HG03135 (cell line): ENCODE data around the gene KMT2B.

ENCODE experiments used
- ATAC-seq: cut with Tn5 transposase; IDR thresholded peaks from one replicate; pipeline ENCODE4 v1.9.1; 2021; ENCODE audit warnings: mild to moderate bottlenecking, moderate library complexity; ENCODE audit not compliant: unreplicated experiment

Gene KMT2B

GRCh38 chr19:35777086-35777841, 59.5 kb downstream of the KMT2B start:
- ATAC-seq: no peak

- ATAC-seq: no peak
These were observed 60.2 kb downstream of the KMT2B start for GRCh38 chr19:35777961-35778360.

- no peak for ATAC-seq
These were observed 61.2 kb downstream of the KMT2B start for GRCh38 chr19:35779033-35779432.

DNA sequence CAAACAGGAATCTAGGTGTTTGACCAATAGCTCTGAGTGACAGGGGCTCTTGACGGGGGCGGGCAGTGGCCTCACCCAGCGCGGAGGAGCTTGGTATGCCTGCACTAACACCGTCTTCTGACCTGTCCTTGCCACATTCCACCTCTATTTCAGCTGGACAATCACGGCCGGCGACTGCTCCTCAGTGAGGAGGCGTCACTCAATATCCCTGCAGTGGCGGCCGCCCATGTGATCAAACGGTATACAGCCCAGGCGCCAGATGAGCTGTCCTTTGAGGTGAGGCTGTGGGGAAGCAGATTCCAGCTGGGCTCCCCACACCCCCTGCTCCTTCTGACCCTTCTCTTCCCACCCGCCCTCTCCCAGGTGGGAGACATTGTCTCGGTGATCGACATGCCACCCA, 62.3 kb downstream of the KMT2B start:
- ATAC-seq: no peak

- no peak for ATAC-seq
These were observed 62.9 kb downstream of the KMT2B start for GRCh38 chr19:35780717-35781116.

DNA sequence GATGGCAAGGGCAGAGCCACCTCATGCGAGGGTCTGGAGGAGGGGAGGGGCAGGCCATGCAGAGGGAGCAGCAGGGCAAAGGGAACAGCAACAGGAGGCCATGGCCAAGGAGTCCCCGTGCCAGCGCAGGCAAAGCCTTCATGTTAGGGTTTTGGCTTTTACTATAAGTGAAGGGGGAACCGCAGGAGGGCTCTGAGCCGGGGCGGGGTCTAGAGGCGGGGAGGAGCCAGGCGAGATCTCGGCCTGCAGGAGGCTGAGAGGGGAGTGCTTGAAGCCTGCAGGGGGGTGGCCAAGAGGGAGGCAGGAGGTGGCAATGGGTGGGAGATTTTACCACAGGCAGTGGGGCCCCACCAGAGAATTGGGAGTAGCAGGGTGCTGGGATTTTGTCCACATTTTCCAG, 63.8 kb downstream of the KMT2B start:
- ATAC-seq: no peak

GRCh38 chr19:35782589-35782988, 64.8 kb downstream of the KMT2B start:
- ATAC-seq: no peak

GRCh38 chr19:35783469-35784434, 65.9 kb downstream of the KMT2B start:
- ATAC-seq: no peak

DNA sequence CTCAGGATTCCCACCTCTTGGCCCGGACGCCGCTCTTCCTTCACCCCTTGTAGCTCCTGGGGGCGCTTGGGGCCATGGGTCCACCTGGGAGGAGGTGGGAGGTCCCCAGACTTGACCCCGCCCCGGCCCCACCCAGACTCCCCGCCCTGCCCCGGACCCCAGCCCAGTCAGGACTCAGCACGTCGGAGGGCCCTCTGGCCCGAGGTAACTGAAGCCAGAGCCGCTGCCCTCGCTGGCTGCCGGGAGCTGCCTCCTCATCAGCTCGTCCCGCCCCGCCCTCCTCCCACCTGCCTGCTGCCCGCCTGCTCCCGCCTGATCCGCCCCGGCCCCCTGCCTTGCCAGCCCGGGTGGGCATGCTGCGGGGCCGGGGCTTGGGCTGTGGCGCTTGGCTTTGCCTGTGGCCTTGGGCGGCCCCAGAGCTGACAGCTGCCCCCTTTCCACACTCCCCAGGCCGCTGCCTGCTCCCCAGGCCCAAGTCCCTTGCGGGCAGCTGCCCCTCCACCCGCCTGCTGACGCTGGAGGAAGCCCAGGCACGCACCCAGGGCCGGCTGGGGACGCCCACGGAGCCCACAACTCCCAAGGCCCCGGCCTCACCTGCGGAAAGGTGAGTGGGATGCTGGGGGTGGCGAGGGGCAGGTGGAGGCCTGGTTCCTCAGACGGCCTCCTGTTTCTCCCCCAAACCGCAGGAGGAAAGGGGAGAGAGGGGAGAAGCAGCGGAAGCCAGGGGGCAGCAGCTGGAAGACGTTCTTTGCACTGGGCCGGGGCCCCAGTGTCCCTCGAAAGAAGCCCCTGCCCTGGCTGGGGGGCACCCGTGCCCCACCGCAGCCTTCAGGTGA, 66.9 kb downstream of the KMT2B start:
- ATAC-seq: no peak

DNA sequence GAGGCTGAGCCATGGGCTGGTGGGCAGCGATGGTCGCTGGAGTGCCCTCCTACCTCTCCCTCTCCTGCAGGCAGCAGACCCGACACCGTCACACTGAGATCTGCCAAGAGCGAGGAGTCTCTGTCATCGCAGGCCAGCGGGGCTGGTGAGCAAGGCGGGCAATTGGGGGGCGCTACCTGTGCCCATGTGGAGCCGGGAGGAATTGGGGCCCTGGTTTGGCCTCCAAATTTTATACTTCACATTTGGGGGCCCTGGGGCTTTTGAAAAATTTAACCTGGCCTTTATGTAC, 67.5 kb downstream of the KMT2B start:
- no peak for ATAC-seq

GRCh38 chr19:35786299-35787160, 68.7 kb downstream of the KMT2B start:
- no peak for ATAC-seq

DNA sequence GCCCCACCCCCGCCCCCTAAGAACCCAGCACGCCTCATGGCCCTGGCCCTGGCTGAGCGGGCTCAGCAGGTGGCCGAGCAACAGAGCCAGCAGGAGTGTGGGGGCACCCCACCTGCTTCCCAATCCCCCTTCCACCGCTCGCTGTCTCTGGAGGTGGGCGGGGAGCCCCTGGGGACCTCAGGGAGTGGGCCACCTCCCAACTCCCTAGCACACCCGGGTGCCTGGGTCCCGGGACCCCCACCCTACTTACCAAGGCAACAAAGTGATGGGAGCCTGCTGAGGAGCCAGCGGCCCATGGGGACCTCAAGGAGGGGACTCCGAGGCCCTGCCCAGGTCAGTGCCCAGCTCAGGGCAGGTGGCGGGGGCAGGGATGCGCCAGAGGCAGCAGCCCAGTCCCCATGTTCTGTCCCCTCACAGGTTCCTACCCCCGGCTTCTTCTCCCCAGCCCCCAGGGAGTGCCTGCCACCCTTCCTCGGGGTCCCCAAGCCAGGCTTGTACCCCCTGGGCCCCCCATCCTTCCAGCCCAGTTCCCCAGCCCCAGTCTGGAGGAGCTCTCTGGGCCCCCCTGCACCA, 69.5 kb downstream of the KMT2B start:
- no peak for ATAC-seq
